Mesenteric fat pad (tissue), 1 donor: Measurements from ENCODE around the gene CD180. TPM values are rescaled to one million over a fixed set of nuclear protein-coding genes. Genes with fewer than 3 reads are reported as not detected.

Source experiments
- DNase-seq: peaks from one replicate; pipeline ENCODE4 v3.0.0-alpha.2; 2020; ENCODE audit warnings: low spot score
- total RNA-seq: library from RNA; stranded (reverse); fragmentation: NEBNext Ultra II Directional; extraction: Animal tissue kit (Norgen Biotek cat#: 25700); gene quantifications from one replicate; pipeline ENCODE4 v1.2.1, GENCODE V29; 2021
- donor health status: DM: yes; HTN: yes; CAD: no.

Gene CD180
- total RNA-seq, 1 donor from 2014 or later: 2.6 TPM

GRCh38 chr5:67133217-67133616, 63.4 kb downstream of the CD180 start:
- DNase-seq: no peak

- DNase-seq: no peak
Measured at GRCh38 chr5:67129768-67130167, 66.8 kb downstream of the CD180 start.
